Endothelial cell of umbilical vein (primary cell): ENCODE measurements around the gene SERPINI1. TPM values are rescaled to one million over a fixed set of nuclear protein-coding genes. Genes with fewer than 3 reads are reported as not detected.

ENCODE experiments used
- BruUV-seq: library from RNA; stranded (reverse); fragments of 400-500 nt; replicated peaks from 2 replicates; lab custom pipeline; 2021; lab: Mats Ljungman, UMichigan
- CTCF ChIA-PET: fragments of 300-600, 350-600 bp; sonication (Branson Sonifier 250); formaldehyde crosslinking; loops from one replicate; lab custom pipeline; 2021; ENCODE audit warnings: antibody characterized with exemption, inconsistent platforms; lab: Charles Lee
- POLR2A ChIA-PET: fragments of 300-600, 350-600 bp; sonication (Branson Sonifier 250); formaldehyde crosslinking; loops from one replicate; lab custom pipeline; 2021; ENCODE audit warnings: antibody characterized with exemption, inconsistent platforms; lab: Charles Lee
- DNase-seq: peaks from one replicate; pipeline ENCODE4 v3.0.0-alpha.2; 2011; ENCODE audit warnings: low read depth, low spot score
- FAIRE-seq: peaks from 2 replicates; lab custom pipeline; 2011; peaks lifted over from hg19 to GRCh38; lab: Jason Lieb, UNC
- H2AFZ ChIP-seq: 2 replicates; pipeline ENCODE4 v1.6.0; 2012; ENCODE audit warnings: low read depth, low read length, control low read depth, inconsistent platforms
- H3K27ac ChIP-seq: 2 replicates; pipeline ENCODE4 v1.5.1; 2011; ENCODE audit warnings: low read depth, mild to moderate bottlenecking, control low read depth, low read length, moderate library complexity; ENCODE audit not compliant: insufficient read depth
- H3K27me3 ChIP-seq, 2 experiments: 2 replicates each; pipeline versions ENCODE4 v1.6.0 to v1.6.1; 2011; ENCODE audit warnings: low read length in 2 of 2, mixed read lengths in 1 of 2; ENCODE audit not compliant: control insufficient read depth in 2 of 2, insufficient read depth in 2 of 2
- H3K36me3 ChIP-seq, 2 experiments: 2 replicates in 1 of 2; 3 replicates in 1 of 2; pipeline ENCODE4 v1.5.1; 2011; ENCODE audit warnings: low read length in 2 of 2, mild to moderate bottlenecking in 1 of 2, moderate library complexity in 1 of 2; ENCODE audit not compliant: control insufficient read depth in 2 of 2, insufficient read depth in 2 of 2; ENCODE audit errors: extremely low read depth in 1 of 2
- H3K4me1 ChIP-seq: 3 replicates; pipeline ENCODE4 v1.5.1; 2011; ENCODE audit warnings: mild to moderate bottlenecking, low read length; ENCODE audit not compliant: control insufficient read depth, insufficient read depth; ENCODE audit errors: extremely low read depth
- H3K4me2 ChIP-seq: 2 replicates; pipeline ENCODE4 v1.6.1; 2011; ENCODE audit warnings: low read length, control low read depth, mixed read lengths; ENCODE audit not compliant: insufficient read depth
- H3K4me3 ChIP-seq, 3 experiments: fragments of 200-600 bp in 1 of 3; sonication (generic), shearing (Covaris generic) in 1 of 3; replicated peaks in 1 of 3; 2 replicates each; pipeline ENCODE4 v1.5.1; 2011 to 2016; ENCODE audit warnings: control low read depth in 3 of 3, low read length in 3 of 3, mild to moderate bottlenecking in 2 of 3, inconsistent platforms in 1 of 3, low read depth in 1 of 3, moderate library complexity in 1 of 3; ENCODE audit not compliant: insufficient read depth in 1 of 3
- H3K79me2 ChIP-seq: 2 replicates; pipeline ENCODE4 v1.6.0; 2012; ENCODE audit warnings: low read length, inconsistent platforms; ENCODE audit not compliant: control insufficient read depth, insufficient read depth
- H3K9ac ChIP-seq: replicated peaks from 2 replicates; pipeline ENCODE3; 2011; ENCODE audit warnings: low read length, control low read depth; ENCODE audit not compliant: insufficient read depth; ENCODE audit errors: extremely low read depth
- H3K9me1 ChIP-seq: replicated peaks from 3 replicates; pipeline ENCODE4 v1.6.0; 2011; ENCODE audit warnings: mild to moderate bottlenecking, low read length; ENCODE audit not compliant: control insufficient read depth, insufficient read depth; ENCODE audit errors: extremely low read depth
- H3K9me3 ChIP-seq: replicated peaks from 2 replicates; pipeline ENCODE4 v1.5.1; 2012; ENCODE audit warnings: low read length, inconsistent platforms; ENCODE audit not compliant: control insufficient read depth, insufficient read depth
- H4K20me1 ChIP-seq: replicated peaks from 2 replicates; pipeline ENCODE3; 2011; ENCODE audit warnings: mild to moderate bottlenecking, low read length; ENCODE audit not compliant: control insufficient read depth, insufficient read depth; ENCODE audit errors: extremely low read depth
- CTCF ChIP-seq, 2 donors: IDR thresholded peaks; 1 replicate in 1 of 2; 2 replicates in 1 of 2; pipeline ENCODE4 v1.5.1; 2011; ENCODE audit warnings: low read length in 2 of 2, mild to moderate bottlenecking in 2 of 2, moderate library complexity in 2 of 2, control low read depth in 1 of 2, inconsistent platforms in 1 of 2, low read depth in 1 of 2; ENCODE audit not compliant: insufficient read depth in 1 of 2; ENCODE audit errors: extremely low read depth in 1 of 2
- EZH2 ChIP-seq: IDR thresholded peaks from 2 replicates; pipeline ENCODE4 v1.6.1; 2012; ENCODE audit warnings: borderline replicate concordance, low read depth, mild to moderate bottlenecking, moderate library complexity, low read length, inconsistent platforms; ENCODE audit not compliant: severe bottlenecking
- FOS ChIP-seq: IDR thresholded peaks from 2 replicates; pipeline ENCODE4 v1.6.1; 2011; ENCODE audit warnings: mild to moderate bottlenecking, low read length, moderate library complexity, borderline replicate concordance; ENCODE audit not compliant: insufficient read depth
- GATA2 ChIP-seq: IDR thresholded peaks from 2 replicates; pipeline ENCODE4 v1.7.0; 2011; ENCODE audit warnings: low read depth, mild to moderate bottlenecking, moderate library complexity, mixed read lengths, low read length; ENCODE audit not compliant: insufficient read length, insufficient read depth
- JUN ChIP-seq: IDR thresholded peaks from 2 replicates; pipeline ENCODE4 v1.6.1; 2011; ENCODE audit warnings: borderline replicate concordance, low read depth; ENCODE audit not compliant: insufficient read length, insufficient read depth
- MAX ChIP-seq: IDR thresholded peaks from 2 replicates; pipeline ENCODE4 v1.6.1; 2011; ENCODE audit not compliant: insufficient read depth, insufficient read length
- MYC ChIP-seq: IDR thresholded peaks from one replicate; pipeline ENCODE4 v1.6.1; 2011; ENCODE audit warnings: mild to moderate bottlenecking, low read depth, low read length
- POLR2A ChIP-seq: IDR thresholded peaks from 2 replicates; pipeline ENCODE4 v1.6.1; 2012; ENCODE audit warnings: low read depth, mild to moderate bottlenecking, control low read depth, low read length
- POLR2AphosphoS5 ChIP-seq: IDR thresholded peaks from 2 replicates; pipeline ENCODE4 v1.6.1; 2012; ENCODE audit warnings: low read depth, mild to moderate bottlenecking, control low read depth, low read length, moderate library complexity; ENCODE audit not compliant: insufficient read depth
- dilution Hi-C: fragments of 300-500 bp; cut with MboI; formaldehyde crosslinking; loops from one replicate; pipeline ENCODE4 v1.15.0; 2019; ENCODE audit warnings: low sequenced_read_pairs; ENCODE audit not compliant: extremely low pct_ligation_motif_present
- intact Hi-C: fragments of 100-400 bp; cut with micrococcal nuclease; formaldehyde crosslinking; loops from one replicate; pipeline ENCODE4 v1.10.0; 2022
- polyA plus RNA-seq, 4 experiments: library from polyadenylated mRNA; depleted of rRNA in 3 of 4; stranded (reverse) in 3 of 4; unstranded in 1 of 4; fragments of >200 nt; gene quantifications; 2 replicates each; pipeline versions ENCODE4 v1.2.1 to v1.2.3, GENCODE V29; 2011 to 2012; ENCODE audit warnings: missing spikeins in 1 of 4
- total RNA-seq: library from RNA; stranded (reverse); gene quantifications from 2 replicates; pipeline ENCODE4 v1.2.3, GENCODE V29; 2021

Gene SERPINI1
- total and polyA plus RNA-seq, 2 donors (not counting 3 experiments of a cell fraction or from before 2014, with no cell fraction given): 0.22 to 0.28 TPM

GRCh38 chr3:167762296-167762695, 26.8 kb downstream of the SERPINI1 start:
- CTCF ChIA-PET: interaction anchor here (0.7 kb wide), 1 partner anchor 56 kb away, joined by 3 read pairs; no protein-coding TSS in a partner anchor
- no peaks in the 10 kb centered on the region for H3K79me2 ChIP-seq
- H3K27ac ChIP-seq: no peak overlapping the region
- TF ChIP-seq GATA2 (no peak), MYC (no peak), CTCF (IDR thresholded peaks at IDR 0.05; ENCODE audit: extremely low read depth in 1 of 2, insufficient read depth in 1 of 2, low read depth in 1 of 2, low read length in 2 of 2) (no peak), EZH2 (no peak), POLR2AphosphoS5 (no peak), MAX (no peak), JUN (no peak), FOS (no peak), POLR2A (no peak)
- FAIRE-seq: no peak
- no peak overlapping the region for H3K9ac ChIP-seq
- no peaks in the 10 kb centered on the region for H4K20me1 ChIP-seq
- no peaks in the 10 kb centered on the region for H3K9me3 ChIP-seq
- no peaks in the 10 kb centered on the region for H3K4me1 ChIP-seq
- H2AFZ ChIP-seq: no peak overlapping the region
- H3K9me1 ChIP-seq: no peaks in the 10 kb centered on the region
- POLR2A ChIA-PET: no interaction called here
- H3K27me3 ChIP-seq: no peaks in the 10 kb centered on the region
- no TSS peak for BruUV-seq
- intact Hi-C loops: no loop called here
- no peak overlapping the region for H3K4me3 ChIP-seq
- dilution Hi-C loops: no loop called here
- no peak overlapping the region for H3K4me2 ChIP-seq
- no peak for DNase-seq
- no peaks in the 10 kb centered on the region for H3K36me3 ChIP-seq
